LNCAP (cell line): Measurements from ENCODE around the gene CD59.

Source experiments
- TF ChIP-seq, protein P1 (sequence below): fragments of 450-650 bp; IDR thresholded peaks from 2 replicates; pipeline ENCODE4 v1.5.1; 2017; ENCODE audit warnings: mild to moderate bottlenecking

The CD59 gene

DNA sequence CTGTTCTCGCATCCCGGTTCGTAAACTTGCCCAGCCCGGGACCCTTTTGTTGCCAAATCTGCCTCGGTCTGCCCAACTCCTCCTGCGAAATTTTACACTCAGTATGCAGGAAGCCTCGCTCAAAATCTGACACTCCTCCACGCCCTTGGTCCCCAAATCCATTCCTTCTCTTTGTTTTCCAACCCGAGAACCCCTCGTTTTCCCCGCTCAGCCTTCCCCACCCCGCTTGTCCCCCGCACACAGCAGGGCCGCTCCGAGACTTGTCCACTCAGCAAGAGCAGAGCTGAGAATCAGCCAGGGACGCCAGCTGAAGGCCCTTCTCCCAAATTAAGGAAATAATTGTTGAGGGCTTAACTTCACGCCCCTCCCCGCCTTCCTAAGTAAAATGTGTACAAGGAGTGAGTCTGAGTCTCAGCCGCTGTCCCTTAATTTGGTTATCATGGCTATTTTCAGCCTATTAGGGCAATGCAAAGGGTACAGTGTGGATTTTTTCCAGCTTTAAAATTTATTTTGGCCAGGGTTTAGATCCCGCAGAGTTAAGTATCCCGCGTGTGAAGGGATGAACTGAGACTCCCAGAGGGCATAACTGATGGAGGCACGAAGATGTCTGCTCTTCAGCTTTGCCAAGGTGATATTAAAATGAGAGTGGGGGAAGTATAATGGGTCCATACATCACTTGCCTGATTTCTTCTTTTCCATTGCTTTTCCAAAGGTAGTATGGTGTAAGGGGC lies 38.7 kb upstream of the CD59 start:
- TF ChIP-seq, protein P1, sequence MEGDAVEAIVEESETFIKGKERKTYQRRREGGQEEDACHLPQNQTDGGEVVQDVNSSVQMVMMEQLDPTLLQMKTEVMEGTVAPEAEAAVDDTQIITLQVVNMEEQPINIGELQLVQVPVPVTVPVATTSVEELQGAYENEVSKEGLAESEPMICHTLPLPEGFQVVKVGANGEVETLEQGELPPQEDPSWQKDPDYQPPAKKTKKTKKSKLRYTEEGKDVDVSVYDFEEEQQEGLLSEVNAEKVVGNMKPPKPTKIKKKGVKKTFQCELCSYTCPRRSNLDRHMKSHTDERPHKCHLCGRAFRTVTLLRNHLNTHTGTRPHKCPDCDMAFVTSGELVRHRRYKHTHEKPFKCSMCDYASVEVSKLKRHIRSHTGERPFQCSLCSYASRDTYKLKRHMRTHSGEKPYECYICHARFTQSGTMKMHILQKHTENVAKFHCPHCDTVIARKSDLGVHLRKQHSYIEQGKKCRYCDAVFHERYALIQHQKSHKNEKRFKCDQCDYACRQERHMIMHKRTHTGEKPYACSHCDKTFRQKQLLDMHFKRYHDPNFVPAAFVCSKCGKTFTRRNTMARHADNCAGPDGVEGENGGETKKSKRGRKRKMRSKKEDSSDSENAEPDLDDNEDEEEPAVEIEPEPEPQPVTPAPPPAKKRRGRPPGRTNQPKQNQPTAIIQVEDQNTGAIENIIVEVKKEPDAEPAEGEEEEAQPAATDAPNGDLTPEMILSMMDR, result no peak

DNA sequence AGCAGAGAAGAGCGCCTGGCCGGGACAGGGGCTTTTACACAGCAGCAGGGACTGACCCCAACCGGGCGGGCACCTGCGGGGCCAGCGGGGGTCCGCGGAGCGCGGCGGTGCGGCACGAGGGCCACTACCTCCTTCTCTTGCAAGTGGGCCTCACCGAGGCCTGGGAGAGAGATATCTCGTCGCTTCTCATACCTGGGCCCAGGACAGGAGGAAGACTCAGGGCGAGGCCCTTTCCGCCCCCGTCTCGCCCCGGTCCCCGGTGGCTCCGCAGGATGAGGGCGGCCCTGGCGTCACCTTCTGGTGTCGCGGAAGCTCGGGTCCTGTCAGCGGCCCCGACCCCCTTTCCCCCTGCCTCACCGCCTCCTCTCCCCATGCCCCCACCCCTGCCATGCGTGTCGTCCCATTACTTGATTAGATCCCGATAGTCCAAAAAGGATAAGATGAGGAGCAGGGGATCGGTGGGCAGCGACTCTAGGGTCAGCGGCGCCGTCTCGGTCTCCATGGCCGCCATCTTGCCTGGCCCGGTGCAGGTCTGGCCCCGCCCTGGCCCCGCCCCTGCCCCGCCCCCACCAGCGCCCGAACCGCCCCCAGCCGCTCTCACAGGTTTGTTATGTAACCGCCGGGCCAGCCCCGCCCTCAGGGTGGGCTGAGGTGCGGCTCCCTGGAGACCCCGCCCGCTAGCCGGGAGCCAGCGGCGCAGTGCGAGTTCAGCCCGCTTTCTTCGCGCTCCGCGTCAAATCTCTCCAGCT lies 37.9 kb upstream of the CD59 start, which contains the start of gene FBXO3:
TSS of gene FBXO3 (minus strand) at position 534 of the 749 bp plus-strand sequence. CDS start at position 511, 23 bp downstream.
- TF ChIP-seq, protein P1, result no peak

DNA sequence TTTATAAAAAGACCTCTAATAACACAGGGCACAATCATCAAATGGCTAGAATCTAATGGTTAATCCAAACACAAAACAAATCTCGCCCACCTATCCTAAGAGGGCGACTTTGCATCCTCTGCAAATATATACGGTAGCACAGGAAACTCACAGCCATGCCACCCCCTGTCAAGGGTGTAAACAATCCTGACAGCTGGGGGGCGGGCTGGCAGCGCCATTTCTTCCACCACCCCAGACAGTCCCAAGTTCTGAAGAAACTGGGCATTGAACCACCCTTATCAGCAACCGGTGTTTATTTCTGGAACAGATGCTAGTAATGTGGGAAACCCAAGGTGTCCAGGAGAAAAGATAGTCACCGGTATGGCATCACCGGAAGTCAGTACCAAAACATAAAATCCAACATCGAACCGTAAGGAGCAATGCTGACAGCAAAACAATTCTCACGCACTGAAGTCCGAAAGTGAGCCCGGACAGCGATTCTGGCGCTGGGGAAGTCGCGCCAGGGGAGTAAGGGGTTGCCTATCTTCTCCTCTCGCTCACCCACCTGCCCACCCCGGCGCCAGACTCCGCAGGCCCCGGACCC lies 37.3 kb upstream of the CD59 start:
- TF ChIP-seq, protein P1, result no peak

DNA sequence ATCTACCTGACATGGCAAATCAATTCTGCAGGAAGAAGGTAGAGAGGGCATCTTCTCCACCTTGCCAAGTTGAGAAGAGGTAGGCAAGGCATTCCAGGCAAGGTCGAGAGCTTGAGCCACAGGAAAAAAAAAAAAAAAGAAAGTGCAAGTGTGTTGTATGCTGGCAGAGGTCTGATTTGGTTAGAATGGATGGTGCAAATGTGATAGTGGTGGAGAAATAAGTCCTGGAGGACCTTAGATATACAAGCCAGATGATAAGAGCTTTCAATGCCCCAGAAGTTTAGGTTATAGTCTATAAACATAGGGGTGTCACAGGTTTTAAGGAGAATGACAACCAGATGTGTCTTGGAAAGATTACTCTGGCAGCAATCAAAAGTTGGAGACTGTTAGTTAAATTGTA lies 36.6 kb upstream of the CD59 start:
- TF ChIP-seq, protein P1, result no peak

DNA sequence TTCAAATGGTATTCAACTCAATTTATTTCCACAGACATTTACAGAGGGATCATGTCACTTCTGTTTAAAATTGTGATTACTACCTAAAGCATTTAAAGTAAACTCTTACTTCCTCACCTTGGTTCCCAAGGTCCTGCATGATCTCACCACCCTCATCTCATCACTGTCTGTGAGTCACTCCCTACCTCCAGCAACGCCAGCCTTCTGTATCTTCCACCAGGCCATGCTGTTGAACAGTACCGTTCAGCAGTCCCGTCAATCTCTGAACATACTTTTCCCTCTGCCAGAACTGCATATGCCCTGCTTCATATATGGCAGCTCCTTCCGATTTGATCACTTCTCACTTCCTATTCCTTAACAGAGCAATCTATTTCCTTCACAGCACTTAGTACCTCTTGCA lies 36.1 kb upstream of the CD59 start:
- TF ChIP-seq, protein P1, result no peak

DNA sequence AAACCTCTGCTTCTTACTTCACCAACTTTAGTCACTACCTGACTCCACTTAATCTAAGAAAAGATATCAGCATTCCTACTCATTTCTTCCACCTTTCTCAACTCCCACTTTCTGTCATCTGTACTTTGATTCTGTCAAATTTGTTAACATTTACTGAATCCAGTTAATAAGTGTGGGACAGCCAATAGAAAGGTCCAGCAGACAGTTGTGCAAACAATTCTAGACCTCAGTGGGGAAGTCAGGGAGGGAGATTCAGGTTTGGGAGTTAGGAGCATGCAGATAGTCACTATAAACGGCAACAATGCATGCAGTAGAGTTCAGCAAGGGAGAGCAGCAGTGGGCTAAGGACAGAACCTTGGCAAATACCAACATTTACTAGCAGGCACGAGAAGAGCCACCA lies 34.0 kb upstream of the CD59 start:
- TF ChIP-seq, protein P1, result no peak

DNA sequence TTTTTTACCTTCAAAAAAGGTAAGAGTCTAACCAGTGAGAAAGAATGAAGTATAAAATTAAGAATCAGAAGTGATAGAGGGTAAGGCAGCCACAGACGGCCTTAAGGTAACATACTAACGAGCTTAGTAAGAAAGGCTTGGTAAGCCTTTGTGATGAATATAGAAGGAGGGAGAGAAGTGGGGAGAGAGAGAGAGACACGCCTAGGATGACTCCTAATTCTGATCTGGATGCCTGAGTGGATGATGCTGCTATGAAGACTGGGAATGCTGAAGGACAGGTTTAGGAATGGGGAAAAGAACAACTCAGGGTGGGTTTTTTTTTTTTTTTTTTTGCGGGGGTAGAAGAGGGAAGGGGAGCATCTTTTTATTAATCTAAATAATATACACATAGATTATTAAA lies 33.3 kb upstream of the CD59 start:
- TF ChIP-seq, protein P1, result no peak
